Kidney capillary endothelial cell (primary cell): ENCODE data around the gene BAZ1B.
"Not testable (repeated sequence)": the region's sequence is repeated elsewhere in the genome, so short reads cannot be mapped to it uniquely, and the experiment has no call there.

ENCODE experiments used
- DNase-seq: peaks from one replicate; pipeline ENCODE4 v3.0.0-alpha.2; 2018; ENCODE audit warnings: low spot score

The BAZ1B gene

DNA sequence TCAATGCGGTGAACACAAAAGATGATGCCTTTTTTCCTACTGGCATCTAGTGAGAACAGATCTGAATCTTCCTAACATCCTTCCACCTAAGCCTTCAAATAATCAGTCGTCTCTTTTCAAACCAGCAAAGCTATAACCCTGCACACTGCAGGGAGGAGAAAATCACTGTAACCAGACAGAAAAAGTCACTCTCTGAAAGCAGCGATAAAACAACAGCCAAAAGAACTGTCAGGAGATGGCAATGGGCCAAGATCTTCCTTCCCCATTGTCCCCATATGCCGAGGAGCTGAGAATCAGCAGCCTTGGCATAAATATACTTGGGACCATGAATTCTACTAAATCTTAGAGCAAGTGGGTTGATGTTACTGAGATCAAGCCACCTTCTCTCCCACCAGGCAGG lies 75.4 kb downstream of the BAZ1B start:
- DNase-seq: no peak

DNA sequence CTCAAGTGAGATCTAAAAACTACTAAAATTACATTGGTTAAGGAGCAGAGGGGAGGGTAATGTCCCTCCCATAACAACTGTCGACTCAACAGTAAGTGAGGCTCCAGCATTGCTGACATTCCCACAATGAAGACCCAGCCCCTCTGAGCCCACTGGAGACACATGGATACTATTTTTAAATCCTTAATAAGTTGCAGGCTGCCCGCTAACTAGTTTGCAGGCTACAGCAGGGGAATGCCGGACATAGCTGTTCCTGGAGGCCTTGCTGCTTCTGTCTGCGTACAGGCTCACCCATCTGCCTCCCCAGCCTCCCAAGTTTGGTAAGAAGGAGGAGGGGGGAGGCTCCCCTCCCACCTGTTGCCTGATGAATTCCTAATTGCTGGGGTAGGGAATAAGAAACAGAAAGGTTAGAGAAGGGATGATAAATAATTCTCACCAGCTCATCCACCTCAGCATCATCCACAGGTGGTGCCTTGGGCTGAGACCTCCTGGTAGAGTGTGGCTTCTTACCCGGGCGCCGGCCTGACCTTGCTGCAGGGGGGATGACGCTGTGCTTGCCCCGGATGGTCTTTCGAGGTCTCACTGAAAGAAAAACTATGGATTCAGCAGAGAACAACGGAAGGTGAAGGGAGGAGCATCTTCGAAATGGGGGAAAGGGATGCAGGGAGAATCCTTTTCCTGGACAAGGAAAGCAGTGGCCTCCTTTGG lies 78.4 kb downstream of the BAZ1B start:
- DNase-seq: no peak

DNA sequence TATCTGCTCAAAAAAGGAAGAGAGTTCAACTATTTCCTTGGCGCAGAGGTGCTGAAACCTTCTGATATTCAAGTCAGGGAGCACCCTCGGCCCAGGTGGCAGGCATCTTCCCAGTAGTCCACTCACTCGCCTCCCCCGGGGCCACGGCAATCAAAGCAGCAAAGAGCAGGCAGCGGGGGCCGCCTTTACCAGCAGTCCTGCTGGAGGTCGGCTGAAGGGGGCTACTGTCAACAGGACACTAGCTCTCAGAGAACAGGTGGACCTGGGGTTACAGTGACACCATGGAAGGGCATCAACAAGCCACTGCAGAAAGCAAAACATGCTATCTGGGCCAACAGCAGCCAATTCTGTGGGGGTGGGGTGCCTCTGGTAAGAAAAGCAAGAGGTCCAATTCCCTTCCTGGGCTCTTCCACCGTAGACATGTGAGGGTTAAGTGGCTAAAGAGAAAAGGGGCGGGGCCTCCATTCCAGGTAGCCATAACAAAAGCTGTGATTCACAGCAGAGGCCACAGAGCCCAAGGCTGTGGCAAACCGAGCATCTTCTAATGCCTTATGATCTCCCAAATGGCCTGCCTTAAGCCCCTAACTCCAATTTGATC lies 79.1 kb downstream of the BAZ1B start:
- DNase-seq: no peak

DNA sequence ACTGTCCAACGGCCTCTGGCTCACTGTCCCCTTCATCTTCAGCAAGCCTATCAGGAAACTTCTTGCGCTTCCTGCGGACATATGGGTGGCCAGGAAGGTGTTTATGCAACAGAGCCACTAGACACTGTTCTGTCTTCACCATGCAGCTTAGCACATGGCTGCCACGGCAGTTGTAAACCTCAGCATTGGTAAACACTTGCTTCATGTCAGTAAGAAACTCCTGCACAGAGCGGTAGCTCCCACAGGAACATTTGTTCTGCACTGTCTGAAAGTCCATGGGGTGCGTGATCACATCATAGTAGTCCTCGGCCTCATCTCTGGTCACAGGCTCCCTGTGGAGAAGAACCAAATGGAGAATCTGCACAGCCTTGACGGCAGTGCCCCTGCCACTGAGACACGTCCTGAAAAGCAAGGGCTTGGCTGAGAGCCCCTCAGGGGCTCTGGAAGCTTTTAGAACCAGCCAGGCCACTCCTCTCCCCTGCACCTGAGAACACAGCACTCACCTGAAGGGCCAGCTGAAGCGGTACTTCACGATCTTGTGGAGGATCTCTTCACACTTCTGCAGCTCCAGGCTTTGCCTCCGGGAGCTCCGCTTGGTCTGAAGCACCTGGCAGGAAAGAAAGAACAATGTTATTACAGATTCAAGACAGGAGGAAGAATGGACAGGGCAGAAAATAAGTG lies 79.7 kb downstream of the BAZ1B start:
- DNase-seq: no peak

DNA sequence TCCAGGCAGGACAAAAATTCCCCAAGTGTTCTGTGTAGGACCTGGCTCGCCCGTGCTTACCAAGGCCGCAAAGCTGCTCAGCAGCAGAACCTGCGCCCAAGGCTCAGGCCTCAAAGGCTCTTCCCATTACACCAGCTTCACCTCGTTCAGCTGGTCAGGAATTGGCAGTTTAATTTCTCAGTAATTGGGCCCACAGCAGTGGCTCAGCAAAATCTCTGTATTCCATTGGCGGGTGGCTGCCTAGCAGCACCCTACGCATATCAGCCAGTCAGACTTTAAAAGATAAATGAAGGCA lies 82.7 kb downstream of the BAZ1B start:
- no peak for DNase-seq

DNA sequence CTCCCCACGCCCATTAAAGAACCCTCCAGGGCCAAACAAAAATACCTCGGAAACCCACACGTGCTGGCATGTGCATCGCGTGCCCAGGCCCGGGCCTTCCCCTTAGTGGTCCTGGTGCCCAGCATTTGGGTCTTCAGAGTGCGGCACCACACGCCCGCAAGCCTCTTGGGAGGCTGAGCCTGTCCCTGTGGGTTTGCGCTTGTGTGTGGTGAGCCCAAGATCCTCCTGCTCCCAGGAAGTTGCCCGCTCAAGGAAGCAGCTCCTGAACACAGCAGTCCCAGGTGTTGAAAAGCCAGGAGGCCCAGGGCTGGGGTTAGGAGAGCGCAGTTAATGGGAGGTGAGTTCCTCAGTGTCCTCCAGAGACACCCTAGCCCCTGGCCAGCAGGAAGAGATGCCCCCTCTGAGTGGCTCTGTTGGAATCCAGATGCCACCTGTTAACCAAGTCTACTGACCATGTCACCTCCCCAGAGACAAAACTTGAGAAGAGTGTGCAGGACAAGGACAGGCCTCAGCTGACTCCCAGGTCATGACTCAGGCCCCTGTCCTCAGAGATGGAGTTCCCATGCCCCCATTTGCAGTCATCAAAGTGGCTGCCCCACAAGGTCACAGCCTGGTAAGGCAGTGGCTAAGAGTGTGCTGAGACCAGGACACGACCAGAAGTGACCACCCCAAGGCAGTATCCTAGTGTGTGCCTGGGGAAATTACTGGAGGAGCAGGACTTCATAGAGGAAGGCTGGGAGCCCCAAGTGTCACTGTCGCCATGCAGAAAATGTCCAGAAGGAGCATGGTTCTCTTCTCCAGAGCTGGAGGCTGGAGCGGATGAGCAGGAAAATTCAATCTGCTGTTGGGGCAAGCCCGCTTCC lies 83.3 kb downstream of the BAZ1B start:
- DNase-seq: no peak

DNA sequence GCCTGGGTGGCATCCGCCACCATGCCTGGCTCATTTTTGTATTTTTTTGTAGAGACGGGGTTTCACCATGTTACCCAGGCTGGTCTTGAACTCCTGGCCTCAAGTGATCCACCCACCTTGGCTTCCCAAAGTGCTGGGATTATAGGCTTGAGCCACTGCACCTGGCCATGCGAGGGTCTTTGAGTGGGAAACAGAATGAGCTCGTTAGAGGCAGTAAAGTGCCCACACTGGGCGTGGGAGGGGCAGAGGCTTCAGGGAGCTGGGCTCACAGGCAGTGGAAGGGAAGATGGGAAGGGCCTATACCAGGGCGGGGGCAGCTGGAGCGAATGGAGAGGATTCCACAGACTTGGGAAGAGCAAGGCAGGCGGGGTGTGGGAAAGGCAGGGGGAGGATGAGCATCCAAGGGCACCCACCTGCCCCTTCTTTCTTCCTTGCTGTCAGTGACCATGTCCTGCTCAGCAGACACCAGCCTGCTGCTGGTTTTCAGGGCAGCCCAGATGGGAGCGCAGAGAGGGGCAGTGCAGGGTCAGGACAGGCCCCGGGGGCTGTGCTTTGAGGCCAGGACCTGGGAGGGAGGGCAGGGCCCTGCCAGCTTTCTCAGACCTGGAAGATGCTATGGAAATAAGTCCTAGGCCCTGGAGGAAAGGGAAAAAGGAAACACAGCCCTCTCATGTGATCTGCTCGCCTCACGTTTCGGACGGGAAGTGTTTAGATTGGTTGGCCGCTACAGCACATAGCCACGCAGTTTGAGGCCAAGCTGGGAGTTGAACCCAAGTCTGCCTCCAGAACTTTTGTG lies 84.3 kb downstream of the BAZ1B start:
- no peak for DNase-seq

DNA sequence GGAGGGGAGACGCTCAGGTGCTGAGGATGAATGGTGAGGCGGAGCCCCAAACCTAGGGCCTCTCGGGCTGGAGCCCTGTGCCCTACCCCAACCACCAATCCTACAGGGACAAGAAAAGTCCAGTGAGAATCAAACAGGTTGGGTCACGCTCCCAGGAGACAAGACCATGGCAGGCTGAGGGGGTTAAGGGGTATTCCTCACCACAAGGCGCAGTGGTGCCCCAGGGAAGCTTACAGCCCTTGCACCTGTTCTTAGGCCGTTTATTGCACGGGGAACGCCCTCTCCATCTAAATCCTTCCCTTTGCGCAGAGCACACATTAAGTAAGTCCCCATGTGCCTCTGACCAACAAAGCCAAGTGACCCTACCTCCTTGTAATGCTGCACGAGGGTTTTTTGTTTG lies 85.0 kb downstream of the BAZ1B start:
- DNase-seq: no peak

DNA sequence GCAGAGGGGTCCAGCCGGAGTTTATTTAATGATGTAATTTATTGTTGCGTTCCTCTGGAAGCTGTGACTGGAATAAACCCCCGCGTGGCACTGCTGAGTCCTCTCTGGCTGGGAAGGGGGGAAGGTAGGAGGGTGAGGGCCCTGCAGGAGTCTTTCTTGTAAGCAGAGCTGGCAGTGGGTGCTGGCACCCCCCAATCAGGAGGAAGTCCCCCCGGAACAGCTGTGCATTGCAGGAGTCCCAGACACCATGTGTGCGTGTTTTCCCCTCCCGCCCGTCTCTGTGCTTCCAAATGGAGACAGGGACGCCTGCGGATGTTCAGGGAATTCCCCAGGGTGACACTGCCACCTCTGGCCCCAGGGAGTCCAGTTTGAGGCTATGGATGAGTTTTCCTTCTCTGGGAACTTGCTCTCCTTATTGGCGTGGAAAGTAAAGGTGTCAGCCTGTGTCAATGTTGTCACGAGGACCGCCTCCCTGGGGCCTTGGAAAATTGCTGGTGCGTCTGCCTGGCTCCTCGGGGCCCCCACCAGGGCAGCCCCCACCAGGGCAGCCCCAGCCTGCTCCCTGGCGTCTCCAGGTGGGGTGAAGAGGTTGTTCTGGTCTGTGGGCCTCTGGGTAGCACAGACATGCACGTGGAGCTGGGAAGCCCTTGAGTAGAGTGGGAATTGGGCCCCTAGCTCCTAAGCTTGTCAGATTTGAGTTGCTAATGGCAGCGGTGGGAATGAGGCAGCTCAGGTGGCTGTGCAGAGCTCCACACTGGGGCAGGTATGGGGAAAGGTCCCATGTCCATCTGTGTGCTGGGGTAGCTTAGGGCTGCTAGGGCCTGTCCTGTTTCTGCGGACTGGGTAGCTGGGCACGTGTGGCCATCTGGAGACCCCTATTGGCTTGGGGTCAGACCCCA lies 85.8 kb downstream of the BAZ1B start:
- DNase-seq: no peak

DNA sequence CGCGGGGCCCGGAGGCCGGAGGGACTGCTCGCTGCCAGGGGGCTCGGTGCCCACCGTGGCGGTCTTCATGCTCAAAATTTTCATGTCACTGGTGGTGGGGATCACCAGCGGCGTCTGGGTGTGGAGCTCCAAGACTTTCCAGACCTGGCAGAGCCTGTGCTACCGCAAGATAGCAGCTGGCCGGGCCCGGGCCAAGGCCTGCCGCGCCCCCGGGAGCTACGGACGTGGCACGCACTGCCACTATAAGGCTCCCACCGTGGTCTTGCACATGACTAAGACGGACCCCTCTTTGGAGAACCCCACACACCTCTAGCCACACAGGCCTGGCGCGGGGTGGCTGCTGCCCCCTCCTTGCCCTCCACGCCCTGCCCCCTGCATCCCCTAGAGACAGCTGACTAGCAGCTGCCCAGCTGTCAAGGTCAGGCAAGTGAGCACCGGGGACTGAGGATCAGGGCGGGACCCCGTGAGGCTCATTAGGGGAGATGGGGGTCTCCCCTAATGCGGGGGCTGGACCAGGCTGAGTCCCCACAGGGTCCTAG lies 86.6 kb downstream of the BAZ1B start:
- no peak for DNase-seq

DNA sequence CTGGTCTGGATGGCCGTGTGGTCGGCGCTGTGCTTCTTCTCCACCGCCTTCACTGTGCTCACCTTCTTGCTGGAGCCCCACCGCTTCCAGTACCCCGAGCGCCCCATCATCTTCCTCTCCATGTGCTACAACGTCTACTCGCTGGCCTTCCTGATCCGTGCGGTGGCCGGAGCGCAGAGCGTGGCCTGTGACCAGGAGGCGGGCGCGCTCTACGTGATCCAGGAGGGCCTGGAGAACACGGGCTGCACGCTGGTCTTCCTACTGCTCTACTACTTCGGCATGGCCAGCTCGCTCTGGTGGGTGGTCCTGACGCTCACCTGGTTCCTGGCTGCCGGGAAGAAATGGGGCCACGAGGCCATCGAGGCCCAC lies 87.4 kb downstream of the BAZ1B start:
- no peak for DNase-seq

DNA sequence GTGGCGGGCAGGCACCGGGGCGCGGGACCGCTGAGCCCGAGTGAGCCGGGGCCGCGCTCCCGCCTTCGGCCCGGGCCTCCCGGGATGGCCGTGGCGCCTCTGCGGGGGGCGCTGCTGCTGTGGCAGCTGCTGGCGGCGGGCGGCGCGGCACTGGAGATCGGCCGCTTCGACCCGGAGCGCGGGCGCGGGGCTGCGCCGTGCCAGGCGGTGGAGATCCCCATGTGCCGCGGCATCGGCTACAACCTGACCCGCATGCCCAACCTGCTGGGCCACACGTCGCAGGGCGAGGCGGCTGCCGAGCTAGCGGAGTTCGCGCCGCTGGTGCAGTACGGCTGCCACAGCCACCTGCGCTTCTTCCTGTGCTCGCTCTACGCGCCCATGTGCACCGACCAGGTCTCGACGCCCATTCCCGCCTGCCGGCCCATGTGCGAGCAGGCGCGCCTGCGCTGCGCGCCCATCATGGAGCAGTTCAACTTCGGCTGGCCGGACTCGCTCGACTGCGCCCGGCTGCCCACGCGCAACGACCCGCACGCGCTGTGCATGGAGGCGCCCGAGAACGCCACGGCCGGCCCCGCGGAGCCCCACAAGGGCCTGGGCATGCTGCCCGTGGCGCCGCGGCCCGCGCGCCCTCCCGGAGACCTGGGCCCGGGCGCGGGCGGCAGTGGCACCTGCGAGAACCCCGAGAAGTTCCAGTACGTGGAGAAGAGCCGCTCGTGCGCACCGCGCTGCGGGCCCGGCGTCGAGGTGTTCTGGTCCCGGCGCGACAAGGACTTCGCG lies 88.0 kb downstream of the BAZ1B start:
- DNase-seq: no peak

DNA sequence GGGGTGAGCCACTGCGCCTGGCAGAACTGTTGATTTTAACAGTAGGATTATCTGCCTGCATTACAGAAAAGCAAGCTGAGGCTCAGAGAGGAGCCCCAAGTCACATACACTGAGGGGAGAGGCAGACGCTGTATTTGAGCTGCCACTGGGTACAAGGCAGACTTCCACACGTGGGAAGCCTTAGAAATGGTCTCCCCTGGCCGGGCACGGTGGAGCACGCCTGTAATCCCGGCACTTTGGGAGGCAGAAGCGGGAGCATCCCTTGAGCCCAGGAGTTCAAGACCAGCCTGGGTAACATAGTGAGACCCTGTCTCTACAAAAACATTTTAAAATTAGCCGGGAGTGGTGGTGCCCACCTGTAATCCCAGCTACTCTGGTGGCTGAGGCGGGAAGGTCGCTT lies 89.4 kb downstream of the BAZ1B start:
- no peak for DNase-seq

DNA sequence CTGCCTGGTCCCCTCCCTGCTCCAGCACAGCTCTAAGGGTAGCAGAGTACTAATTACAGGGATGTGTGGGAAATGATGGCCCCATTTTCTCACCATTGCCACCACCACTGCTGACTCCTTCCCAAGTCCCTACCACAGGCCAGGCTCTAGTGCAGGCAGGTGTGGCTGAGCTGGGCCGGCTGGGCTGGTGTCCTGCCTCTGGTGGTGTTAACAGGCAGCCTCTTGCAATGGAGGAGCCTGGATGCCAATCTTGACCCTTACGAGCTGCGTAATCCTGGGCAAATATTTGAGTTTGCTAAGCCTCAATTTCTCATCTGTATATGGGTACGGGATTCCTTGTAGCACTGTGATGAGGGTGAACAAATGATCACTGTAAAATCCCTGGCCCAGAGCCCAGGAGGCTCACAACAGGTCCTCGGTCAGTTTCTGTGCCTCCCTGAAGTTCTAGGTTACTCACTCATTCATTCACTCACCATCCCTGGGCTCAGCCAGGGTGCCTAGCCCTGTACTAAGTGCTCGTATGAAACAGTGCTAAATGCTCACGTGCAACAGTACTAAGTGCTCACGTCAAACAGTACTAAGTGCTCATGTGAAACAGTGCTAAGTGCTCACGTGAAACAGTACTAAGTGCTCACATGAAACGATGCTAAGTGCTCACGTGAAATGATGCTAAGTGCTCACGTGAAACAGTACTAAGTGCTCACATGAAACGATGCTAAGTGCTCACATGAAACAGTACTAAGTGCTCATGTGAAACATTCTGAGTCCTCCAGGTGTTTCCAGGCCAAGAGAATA lies 90.9 kb downstream of the BAZ1B start:
- no peak for DNase-seq

DNA sequence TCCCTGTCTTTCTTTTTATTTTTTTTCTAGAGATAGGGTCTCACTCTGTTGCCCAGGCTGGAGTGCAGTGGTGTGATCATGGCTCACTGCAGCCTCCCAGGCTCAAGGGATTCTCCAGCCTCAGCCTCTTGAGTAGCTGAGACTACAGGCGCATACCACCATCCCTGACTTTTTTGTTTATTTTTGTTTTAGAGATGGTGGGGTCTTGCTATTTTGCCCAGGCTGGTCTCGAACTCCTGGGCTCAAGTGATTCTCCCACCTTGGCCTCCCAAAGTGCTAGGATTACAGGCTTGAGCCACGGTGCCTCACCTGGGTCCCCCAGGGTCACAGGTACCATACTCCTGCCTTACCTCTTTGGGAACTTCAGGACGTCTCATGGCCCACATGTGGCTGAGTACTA lies 91.6 kb downstream of the BAZ1B start:
- DNase-seq: not testable (repeated sequence)

DNA sequence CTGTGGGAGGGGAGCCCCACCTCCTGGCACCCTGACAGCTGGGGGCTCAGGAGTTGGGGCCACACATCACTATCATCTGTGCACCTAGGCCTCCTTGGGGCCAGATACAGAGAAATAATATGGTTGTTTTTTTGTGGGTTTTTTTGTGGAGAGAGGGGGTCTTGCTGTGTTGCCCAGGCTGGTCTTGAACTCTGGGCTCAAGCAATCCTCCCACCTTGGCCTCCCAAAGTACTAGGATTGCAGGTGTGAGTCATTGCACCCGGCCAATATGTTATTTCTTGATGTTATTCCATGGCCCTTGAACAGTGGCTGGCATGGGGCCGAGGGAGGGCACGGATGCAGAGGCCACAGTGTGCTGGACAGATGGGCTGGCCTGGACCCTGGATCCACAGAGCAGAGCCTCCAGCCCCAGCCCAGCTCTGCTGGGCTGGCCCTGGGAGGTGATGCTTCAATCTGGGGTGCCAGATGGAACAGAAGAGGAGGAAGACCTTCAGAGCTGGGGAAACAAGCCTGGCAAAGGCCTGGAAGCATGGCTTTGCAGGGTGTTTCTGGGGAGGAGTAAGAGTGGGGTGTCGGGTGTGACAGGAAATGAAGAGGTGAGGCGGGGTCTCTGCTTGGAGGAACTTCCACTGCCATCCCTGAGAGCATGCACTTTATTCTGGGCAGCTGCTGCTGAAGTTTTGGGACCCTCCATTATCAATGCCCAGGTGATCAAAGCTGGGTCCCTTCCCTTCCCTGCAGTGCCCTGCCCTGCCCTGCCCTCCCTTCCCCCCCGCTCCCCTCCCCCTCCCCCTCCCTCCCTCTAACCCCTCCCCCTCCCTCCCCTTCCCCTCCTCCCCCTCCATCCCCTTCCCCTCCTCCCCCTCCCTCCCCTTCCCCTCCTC lies 92.2 kb downstream of the BAZ1B start:
- DNase-seq: no peak

DNA sequence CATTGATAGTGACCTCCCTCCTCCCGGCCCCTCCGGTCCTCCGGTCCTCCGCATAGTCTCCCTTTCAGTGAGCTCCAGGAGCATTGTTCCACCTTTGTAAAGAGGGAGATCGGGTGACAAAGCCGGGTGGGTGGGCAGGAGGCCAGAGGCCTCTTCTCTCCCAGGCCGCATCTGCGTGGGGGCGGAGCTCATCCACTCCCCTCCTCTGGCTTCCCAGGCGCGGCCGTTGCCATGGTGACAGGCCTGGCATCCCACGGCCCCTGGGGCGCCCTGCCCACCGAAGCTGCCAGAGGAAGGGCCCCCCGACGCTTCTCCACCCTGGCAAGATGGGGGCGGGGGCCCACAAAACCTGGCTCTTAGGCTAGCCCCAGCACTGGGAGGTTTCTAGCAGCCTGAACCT lies 92.9 kb downstream of the BAZ1B start:
- DNase-seq: no peak
